DMS53 (cell line): ENCODE measurements around the gene COPS8.

Source experiments
- DNase-seq: peaks from one replicate; lab custom pipeline; 2025; lab: John Stamatoyannopoulos, UW

The COPS8 gene

DNA sequence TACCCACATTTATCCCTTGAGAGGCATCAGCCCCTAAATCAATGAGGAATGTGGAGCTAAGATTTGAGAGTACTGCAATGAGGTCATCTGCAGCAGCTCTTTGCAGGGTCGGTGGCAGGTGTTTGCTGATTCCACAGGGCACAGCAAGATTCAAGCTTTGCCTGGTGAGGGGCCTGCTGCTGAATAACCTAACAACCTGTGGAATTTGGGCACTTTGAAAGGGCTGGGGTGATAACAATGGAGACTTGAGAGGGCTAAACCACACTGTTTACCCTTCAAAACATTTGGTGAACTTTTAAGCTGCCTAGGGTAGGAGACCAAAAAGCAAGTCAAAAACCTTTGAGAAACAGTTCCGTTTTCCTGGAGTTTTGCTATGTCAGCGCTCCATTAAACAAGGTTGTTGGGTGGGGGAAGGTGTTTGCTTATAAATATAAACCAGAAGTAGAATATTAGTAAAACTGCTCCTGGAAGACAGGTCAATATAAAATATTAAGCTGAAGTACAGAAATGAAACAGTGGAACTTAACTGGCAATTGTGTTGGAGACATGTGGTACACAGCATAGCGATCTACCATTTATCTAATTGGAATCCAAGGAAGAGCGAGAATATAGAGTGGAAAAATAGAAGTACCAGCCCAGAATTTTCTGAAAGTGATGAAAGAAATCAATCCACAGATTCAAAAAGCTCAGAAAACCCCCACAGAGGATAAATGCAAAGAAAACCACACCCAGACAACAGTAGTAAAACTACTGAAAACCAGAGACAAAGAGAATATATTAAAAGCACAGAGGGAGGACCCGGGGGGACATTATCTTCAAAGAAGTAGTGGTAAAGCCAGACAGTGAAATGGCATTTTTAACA is 15.7 kb downstream of the COPS8 start:
- DNase-seq: no peak

GRCh38 chr2:237102428-237102827 is 16.7 kb downstream of the COPS8 start:
- no peak for DNase-seq

GRCh38 chr2:237109421-237109934 is 23.8 kb downstream of the COPS8 start:
- no peak for DNase-seq

DNA sequence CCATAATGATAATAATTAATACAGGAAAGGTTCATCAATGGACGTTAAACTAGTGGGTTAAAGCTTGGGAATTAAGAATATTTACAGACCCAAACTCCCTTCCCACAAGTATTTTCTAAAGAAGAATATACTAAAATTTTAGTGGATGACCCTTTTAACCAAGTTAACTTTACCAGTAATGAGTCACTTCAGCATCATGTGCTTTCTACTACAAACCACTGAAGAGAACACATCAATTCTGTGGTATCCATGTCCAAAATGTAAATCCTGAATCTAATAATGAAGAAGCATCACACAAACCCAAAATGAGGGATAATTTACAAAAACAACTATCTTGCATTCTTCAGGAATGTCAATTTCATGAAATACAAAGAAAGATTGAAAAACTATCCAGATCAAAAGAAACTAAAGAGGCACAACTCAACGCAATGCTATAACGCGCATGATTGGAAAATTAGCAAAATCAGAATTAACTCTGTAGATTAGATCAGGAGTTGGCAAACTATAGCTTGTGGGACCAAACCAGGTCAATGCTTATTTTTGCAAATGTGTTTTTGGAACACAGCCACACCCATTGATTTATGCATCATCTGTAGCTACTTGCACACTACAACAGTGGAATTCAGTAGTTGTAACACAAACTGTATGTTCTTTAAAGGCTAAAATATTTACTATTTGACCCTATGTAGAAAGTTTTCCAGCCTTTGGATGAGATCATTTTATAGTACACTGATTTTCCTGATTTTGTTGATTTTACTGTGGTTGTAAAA is 27.5 kb downstream of the COPS8 start:
- no peak for DNase-seq

DNA sequence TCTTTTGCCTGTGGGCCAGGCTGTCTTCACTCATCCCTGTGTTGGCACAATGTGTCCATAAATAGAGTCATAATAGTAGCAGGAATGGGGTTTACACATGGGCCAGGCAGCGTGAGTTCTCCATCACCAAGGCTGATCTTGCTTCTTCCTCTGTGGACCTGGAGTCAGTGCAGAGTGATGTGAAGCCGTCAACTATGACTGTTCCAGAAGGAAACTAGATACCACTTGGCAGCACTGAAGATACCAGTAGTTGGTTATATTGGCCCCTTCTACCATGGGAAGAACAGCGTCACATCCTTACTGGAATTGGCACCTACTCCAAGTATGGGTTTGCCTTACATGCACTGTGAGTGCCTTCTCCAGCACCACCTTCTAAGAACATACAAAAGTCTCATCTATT is 30.2 kb downstream of the COPS8 start:
- DNase-seq: no peak

- DNase-seq: no peak
These were observed 30.7 kb downstream of the COPS8 start for GRCh38 chr2:237116431-237116830.

GRCh38 chr2:237118025-237118424 is 32.3 kb downstream of the COPS8 start:
- DNase-seq: no peak

DNA sequence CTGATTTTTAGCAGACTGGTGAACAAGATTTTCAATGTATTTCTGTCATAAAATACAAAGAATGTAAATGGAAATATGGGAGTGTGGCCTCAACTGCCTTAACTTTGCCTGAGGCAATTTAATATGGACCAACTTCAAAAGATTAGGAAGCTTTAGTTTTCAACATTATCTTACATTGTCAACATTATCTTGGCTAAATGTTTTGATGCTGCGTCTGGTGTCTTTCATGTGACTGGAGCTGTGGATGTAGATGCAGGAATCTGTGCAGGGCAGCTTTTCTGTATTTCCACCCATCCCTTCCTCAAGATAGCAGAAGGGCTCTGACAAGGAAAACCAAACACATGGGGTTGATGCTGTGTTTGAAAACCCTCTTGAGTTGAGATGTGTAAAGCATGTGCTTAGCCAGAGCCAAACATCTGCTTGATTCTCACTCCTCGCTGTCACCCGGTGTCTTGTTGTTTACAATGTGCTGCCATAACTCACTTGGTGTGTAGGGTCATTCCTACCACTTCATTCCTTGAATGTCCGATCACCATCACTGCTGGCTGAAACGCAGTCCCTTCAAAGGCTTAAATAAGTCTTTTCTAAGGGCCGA is 33.0 kb downstream of the COPS8 start:
- peak; percentile 69 for DNase-seq

DNA sequence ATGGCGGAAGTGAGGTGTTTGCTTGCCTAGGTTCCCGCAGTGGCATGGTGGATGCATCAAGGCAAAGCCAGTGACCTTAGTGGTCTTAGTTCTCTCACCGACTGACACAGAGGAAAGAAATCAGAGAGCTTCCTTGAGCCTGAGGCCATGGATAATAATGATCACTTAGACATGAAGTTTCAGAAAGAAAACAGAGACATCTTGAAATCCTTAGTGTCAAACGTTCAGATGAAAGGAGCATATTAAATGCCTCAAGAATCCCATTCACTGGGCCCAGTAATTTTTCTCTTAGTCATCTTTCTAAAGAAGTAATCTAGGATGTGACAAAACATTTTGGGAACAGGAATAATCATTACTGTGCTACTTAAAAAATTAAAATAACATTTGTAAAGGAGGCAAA is 35.2 kb downstream of the COPS8 start:
- no peak for DNase-seq

- DNase-seq: no peak
These were observed 35.6 kb downstream of the COPS8 start for GRCh38 chr2:237121321-237121720.

DNA sequence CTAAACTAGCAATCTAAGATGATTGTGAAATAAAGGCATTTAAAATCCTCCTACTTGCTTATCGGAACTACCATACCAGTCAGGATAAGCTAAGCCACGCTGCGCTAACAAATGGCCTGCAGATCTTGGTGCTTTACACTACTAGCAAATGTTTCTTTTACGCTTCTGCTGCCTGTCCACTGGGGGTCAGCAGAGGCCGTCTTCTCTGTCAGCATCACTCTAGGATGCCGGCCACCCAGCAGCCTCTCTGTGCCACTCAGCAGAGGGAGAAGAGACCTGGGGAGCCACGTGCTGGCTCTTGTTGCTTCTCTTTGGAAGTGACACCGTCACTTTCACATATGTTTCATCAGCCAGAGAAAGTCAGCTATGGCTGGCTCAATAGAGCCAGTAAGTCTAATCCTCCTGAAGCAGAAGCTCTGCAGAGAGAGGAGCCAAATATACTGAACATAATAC is 36.6 kb downstream of the COPS8 start:
- peak; percentile 96 for DNase-seq

DNA sequence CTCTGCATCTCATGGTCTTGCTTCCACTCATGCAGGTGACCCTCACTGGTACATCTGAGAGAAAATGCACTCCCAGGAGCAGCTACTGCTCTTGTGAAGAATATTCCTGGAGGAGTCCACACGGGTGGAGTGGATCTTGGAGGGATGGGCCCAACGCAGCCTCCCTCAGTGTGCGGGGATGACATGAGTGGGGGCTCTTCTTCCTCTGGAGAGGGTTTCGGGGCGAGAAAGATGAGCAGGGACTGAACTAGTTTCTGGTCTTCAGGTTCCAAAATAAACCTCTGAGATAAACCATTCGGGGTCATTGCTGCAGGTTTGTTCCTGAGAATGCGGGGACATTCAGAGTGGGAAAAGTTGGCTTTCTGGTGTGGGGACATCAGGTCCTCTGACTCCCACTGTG is 39.1 kb downstream of the COPS8 start:
- no peak for DNase-seq

- DNase-seq: no peak
These were observed 40.3 kb downstream of the COPS8 start for GRCh38 chr2:237125967-237126366.

- DNase-seq: no peak
These were observed 41.0 kb downstream of the COPS8 start for GRCh38 chr2:237126519-237127174.

DNA sequence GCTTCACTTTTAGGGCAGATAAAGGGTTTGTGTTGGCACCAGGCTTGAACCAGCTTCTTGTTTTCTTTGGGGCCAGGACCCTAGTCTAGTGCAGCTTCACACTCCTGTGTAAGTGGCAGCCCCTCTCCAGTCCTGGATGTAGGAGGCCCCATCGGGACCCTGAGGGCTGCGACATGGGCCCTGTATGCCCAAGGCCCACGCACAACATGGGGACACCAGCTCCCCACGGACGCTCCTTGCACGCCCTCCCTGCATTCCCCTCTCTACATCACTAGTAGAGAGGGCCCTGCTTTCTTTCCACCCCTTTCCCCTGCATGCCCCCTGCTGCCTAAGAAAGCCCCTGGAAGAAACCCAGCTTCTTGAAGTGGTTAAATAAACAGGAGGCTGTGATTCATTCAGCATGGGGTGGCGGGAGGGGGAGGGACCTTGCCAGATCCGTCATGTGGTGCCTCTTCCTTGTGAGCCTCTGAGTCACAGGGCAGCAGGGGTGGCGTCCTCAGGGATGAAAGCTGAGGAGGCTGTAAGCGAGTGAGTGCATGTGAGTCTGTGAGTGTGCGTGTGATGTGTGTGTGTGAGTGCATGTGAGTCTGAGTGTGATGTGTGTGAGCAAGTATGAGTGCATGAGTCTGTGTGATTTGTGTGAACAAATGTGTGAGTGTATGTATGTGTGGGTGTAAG is 42.5 kb downstream of the COPS8 start:
- peak; percentile 85 for DNase-seq

DNA sequence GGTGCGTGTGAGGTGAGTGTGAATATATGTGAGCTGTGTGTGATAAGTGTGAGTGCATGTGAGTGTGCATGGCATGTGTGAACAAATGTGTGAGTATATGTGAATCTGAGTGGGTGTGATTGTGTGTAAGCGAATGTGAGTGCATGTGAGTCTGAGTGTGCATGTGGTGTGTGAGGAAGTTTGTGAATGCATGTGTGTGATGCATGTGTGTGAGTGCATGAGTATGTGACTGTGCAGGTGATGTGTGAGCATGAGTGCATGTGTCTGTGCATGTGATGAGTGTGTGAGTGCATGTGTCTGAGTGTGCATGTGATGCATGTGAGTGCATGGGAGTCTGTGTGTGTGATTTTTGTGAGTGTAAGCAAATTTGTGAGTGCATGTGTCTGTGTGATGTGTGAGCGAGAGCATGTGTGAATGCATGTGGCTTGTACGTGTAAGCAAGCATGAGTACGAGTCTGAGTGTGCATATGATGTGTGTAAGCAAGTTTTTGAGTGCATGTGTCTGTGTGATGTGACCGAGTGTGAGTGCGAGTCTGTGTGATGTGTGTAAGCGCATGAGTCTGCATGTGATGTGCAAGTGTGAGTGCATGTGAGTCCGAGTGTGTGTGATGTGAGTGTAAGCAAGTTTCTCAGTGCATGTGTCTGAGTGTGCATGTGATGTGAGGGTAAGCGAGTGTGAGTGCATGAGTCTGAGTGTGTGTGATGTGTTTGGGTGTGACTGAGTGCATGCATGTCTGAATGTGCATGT is 43.3 kb downstream of the COPS8 start:
- no peak for DNase-seq

GRCh38 chr2:237129625-237130263 is 44.1 kb downstream of the COPS8 start:
- no peak for DNase-seq

GRCh38 chr2:237130562-237131421 is 45.1 kb downstream of the COPS8 start:
- no peak for DNase-seq
